ENCODE measurements around the gene RC3H1.
"Not testable (repeated sequence)": the region's sequence is repeated elsewhere in the genome, so short reads cannot be mapped to it uniquely, and the experiment has no call there.

The RC3H1 gene

GRCh38 chr1:174023440-174023839 is 1.3 kb upstream of the RC3H1 start:
- no peak for DNase-seq

DNA sequence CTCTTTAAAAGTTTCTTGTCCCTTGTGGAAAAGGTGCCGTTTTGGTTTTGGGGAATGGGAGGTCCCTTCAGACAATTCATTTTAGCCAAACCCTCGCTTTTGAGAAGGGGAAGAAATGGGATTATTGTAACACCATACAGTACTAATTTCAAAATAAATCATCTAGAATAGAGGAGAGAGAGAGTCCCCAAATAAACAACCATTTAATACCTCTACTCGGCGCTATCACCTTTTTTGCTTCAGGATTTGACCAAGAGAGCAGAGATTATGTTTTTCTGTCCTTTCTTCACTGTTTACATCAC is 770 bp upstream of the RC3H1 start:
- no peak for DNase-seq

DNA sequence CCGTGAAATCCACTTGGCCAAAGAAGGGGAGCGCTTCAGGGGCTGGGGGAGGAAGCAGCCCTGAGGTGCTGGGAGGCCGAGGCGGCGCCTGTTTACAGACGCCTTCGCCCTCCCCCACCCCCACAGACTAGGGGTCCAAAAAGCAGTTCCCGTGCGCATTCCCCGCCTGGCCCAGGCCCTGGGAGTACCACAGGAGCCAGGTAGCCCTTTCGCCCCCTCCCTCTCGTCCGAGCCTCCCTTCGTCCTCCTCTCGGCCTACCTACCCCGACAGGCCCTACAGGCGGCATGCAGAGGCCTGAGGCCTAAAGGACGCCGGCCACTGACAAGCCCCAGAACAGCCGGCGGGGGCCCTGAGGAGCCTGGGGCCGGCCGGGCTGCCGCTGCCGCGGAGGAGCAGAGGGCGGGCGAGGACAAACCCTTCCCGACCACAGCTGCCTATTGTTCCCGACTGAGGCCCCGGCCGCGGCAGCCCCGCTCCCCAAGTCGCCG is 522 bp downstream of the RC3H1 start:
- DNase-seq, result no peak

- DNase-seq, result no peak
Observed at GRCh38 chr1:174018565-174018964, 3.6 kb downstream of the RC3H1 start.

DNA sequence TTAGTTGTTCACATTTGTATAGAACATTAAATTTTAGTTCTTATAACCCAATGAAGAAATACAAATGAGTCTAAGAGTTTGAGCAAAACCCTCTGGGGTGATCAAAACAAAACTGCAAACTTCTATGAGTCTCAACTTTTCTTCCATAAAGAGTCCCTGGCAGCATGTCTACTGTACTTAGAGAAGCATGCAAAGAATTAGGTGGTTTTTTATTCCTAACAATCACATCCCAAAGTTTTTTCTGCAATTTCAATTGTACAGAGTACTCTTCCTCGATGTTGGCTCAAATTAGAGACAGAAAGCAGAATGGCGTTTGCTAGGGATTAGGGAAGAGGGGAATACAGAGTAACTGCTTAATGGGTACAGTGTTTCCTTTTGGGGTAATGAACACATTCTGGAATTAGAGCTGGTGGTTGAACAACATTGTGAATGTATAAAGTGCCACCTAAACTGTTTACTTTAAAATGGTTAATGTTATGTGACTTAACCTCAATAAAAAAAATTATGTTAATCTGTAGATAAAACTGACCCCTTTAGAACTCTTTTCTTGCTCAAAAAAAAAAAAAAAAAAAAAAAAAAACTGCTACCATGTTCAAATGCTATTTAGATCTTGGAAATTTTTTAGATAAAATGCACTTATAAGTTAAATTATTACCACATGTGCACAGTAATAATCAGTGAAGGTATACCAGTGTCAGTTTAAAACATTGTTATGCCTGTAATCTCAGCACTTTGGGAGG is 4.8 kb downstream of the RC3H1 start:
- DNase-seq, result no peak

- no peak for DNase-seq
Observed at GRCh38 chr1:174013864-174014418, 8.2 kb downstream of the RC3H1 start.

- DNase-seq, result no peak
Observed at GRCh38 chr1:174008979-174009378, 13.2 kb downstream of the RC3H1 start.

DNA sequence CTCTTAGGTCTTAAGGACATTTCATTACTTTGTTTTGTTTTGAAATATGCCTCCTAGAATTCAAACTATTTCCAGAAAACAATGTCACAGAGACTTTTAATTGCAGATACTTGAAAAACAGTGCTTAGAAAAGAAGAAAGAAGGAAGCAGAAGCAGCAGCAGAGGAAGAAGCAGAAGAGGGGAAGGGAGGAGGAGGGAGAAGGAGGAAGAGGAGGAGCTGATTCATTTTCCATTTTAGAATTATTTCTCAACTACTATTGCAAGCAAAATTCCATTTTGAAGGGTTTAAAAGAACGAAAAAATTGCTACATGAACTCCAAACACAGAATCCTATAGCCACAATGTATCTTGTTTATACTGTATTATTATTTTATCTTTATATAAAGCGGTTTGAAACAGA is 13.9 kb downstream of the RC3H1 start:
- DNase-seq, result no peak

GRCh38 chr1:174007851-174008250 is 14.3 kb downstream of the RC3H1 start:
- DNase-seq, result no peak

DNA sequence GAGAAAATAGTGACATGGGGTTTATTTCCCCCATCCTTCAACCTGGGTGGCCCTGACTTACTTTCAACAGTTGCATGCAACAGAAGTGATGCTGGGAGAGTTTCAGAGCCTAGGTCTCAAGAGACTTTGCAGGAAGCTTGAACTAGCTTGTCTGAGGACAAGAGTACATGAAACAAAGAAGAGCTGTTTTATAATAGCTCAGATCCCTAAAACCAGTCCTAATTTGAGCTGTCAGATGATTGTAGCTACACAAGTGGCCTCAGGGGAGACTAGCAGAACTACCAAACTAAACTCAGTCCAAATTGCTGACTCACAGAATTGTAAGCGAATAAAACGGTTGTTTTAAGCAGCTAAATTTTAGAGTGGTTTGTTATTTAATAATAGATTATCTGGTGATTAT is 17.1 kb downstream of the RC3H1 start:
- no peak for DNase-seq

DNA sequence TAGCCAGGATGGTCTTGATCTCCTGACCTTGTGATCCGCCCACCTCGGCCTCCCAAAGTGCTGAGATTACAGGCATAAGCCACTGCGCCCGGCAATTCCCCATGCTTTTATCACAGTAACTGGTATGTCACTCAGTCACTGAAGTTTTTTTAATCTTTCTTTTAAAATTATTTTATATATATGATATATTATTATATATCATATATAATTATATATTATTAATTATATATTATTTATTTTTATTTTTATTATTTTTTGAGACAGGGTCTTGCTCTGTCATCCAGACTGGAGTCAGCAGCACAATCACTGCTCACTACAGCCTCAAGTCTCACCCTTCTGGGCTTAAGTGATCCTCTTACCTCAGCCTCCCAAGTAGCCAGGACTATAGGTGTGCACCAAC is 18.3 kb downstream of the RC3H1 start:
- DNase-seq, result no peak

GRCh38 chr1:174001573-174001972 is 20.6 kb downstream of the RC3H1 start:
- no peak for DNase-seq

DNA sequence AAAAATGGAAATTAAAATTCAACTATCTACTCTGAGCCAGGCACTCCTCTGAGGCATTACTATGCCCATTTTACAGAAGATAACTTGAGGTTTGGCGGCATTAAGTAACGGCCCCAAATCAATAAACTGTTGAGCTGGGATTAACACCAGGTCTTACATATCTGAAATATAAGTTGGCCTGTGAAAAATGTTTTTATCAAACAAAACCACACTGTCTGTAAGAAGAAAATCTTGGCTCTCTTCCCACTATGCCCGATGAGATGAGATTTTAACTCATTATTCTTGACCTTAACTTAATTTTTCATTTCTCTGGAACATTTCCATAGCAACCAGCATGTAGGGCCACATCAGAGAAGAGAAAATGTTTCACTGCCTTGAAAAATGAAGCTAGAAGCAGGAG is 21.8 kb downstream of the RC3H1 start:
- no peak for DNase-seq

- no peak for DNase-seq
Observed at GRCh38 chr1:173997791-173998190, 24.4 kb downstream of the RC3H1 start.

DNA sequence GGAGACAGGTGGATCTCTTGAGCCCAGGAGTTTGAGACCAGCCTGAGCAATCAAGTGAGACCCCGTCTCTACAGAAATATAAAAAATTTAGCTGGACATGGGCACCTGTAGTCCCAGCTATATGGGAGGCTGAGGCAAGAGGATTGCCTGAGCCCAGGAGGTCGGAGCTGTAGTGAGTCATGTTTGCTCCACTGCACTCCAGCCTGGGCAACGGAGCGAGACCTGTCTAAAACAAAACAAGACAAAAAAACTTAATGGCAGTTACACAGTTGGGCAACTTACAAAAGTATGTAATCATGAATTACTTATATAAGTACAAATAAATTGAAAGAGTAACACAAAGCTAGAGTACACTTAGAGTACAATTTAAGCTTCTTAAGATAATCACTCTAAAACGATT is 25.2 kb downstream of the RC3H1 start:
- no peak for DNase-seq

DNA sequence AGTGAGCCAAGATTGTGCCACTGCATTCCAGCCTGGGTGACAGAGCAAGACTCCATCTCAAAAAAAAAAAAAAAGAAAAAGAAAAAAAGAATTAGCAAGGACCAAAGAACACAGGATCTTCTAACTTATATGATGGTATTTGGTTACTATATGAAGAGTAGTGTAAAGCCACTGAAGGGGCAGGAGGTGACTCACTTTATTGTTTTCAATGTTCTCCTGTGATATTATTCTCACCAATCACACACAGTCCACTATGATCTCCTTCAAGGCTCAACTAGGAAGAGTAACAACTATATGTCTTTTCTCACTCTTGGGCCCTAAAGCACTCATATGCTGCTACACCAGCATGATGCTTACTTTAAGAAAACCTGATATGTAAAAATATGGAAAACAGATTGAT is 26.7 kb downstream of the RC3H1 start:
- no peak for DNase-seq

DNA sequence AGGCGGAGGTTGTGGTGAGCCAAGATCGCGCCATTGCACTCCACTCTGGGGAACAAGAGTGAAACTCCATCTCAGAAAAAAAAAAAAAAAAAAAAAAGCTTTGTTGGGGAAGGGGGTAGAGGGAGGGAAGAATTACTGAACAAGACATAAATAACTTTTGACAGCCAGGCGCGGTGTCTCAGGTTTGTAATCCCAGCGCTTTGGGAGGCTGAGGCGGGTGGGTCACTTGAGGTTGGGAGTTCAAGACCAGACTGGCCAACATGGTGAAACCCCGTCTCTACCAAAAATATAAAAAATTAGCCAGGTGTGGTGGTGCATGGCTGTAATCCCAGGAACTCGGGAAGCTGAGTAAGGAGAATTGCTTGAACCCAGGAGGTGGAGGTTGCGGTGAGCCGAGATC is 28.2 kb downstream of the RC3H1 start:
- DNase-seq, result not testable (repeated sequence)

DNA sequence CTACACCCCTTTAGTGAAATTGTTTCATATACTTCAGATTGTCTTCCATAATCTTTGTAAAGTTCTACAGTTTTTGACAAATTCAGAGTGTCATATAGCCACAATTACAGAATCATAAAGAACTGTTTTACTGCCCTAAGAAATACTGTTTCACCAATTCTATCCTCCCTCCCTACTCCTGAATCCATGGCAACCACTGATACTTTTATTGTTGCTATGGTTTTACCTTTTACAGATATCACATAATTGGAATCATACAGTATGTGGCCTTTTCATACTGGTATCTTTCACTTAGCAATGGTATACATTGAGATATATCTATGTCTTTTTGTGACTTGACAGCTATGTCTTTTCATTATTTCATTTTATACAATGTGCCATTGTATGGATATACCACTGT is 34.1 kb downstream of the RC3H1 start:
- DNase-seq, result no peak

DNA sequence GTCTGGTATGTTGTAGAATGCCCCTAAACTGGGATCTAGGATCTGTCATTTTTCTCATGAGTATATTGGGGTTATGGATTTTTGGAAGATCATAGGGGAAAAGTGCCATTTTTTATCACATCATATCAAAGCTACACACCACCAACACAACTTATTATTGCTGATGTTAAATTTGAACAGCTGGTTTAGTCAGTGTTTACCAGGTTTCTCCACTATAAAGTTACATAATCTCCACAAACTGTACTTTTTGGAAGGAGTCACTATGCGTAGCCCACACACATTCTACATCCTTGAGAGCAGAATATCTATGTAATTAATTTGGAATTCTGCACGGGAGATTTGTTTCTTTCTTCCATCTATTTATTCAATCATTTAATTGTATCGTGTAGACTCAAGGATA is 35.2 kb downstream of the RC3H1 start:
- DNase-seq, result no peak

DNA sequence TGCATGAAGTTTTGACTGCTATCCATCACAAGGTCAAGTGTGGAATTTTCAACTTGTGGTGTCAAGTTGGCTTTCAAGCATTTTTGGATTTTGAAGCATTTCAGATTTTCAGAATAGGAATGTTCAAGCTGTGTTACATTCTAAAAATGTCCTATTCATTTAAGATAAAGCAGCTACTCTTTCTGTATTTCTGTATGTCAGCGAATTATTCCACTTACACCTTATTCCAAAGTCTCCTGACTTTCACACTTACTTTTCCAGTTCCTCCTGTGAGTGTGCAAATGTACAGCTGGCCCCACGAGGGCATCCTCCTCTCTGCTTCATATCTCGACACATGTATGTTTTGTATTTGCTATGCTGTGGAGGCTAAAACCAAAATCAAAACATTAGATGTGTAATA is 51.9 kb downstream of the RC3H1 start:
- DNase-seq, result no peak

GRCh38 chr1:173965896-173966295 is 56.3 kb downstream of the RC3H1 start:
- DNase-seq, result not testable (repeated sequence)

DNA sequence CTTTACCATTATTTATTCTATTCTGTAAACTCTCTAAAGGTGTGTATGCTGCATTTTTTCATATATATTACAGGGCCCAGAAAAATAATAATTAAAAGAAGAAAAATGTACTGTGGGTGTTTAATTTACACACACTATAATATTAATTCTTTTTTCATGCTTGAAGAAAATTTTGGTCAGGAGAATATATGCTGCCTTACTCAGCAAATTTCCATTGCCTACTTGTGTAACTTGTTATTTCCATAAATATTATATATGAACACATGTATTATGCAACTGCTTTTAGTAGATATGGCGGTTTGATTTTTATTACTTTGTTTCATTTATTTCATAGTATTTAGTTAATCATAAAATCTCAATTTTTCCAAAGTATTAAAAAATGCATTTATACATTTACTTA is 58.7 kb downstream of the RC3H1 start:
- no peak for DNase-seq

DNA sequence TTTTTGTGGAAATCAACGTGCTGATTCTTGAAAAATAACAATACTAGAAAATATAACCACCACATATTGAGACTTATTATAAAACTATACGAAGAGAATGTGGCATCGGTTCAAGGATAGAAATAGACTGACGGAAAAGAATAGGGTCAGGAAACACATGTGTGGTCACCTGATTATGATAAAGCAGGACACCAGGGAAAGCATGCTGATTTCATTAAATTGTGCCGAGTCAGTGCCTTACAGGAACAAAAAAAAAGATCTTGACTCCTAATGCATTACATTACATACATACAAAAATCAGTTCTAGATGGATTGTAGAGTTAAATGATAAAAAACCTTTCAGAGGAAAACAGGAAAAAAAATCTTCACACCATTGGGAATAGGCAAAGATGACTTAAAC is 61.5 kb downstream of the RC3H1 start:
- no peak for DNase-seq

DNA sequence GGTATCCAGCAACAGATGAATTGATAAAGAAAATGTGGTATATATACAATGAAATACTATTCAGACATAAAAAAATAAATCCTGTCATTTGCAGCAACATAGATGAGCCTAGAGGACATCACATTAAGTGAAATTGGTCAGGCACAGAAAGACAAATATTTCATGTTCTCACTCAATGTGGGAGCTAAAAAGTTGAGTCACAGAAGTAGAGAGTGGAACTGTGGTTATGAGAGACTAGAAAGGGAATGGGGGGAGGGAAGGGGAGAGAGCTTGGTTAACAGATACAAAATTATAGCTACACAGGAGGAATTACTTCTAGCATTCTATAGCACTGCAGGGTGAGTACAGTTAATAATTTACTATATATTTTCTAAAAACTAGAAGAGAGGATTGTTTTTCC is 68.0 kb downstream of the RC3H1 start:
- DNase-seq, result no peak

- DNase-seq, result no peak
Observed at GRCh38 chr1:173948594-173948993, 73.6 kb downstream of the RC3H1 start.

Measured in NCI-H2029 treated with DMSO at 0.1 percent for 48 hours (cell line).